ENCODE measurements around the gene ABCD2. TPM values are rescaled to one million over a fixed set of nuclear protein-coding genes. Genes with fewer than 3 reads are reported as not detected.

ABCD2 gene
- polyA plus RNA-seq, 1 experiment: not detected

GRCh38 chr12:39581592-39581991 lies 38.0 kb downstream of the ABCD2 start:
- Histone ChIP-seq H3K4me3 (ENCODE audit: low read depth, low read length) (no peak overlapping the region), H3K27ac (ENCODE audit: low read depth, low read length) (no peak overlapping the region), H3K9me3 (ENCODE audit: control insufficient read depth, insufficient read depth, low read length) (no peaks in the 10 kb centered on the region), H3K27me3 (ENCODE audit: control insufficient read depth, insufficient read depth, low read length) (no peaks in the 10 kb centered on the region)
- TF ChIP-seq CTCF (IDR thresholded peaks at IDR 0.05; ENCODE audit: low read depth, low read length): no peak
- CTCF ChIA-PET: no interaction called here
- DNase-seq (ENCODE audit: low read depth, low spot score): no peak
- POLR2A ChIA-PET: no interaction called here

- ChIA-PET POLR2A (no interaction called here), CTCF (interaction anchor here (0.5 kb wide), 2 partner anchors 460 to 656 kb away, joined by 3 read pairs; no protein-coding TSS in a partner anchor)
- no peak for DNase-seq (ENCODE audit: low read depth, low spot score)
- no peak overlapping the region for H3K4me3 ChIP-seq (ENCODE audit: low read depth, low read length)
- H3K27me3 ChIP-seq (ENCODE audit: control insufficient read depth, insufficient read depth, low read length): no peaks in the 10 kb centered on the region
- no peak for TF ChIP-seq CTCF (IDR thresholded peaks at IDR 0.05; ENCODE audit: low read depth, low read length)
- peaks cover 3% of the 10 kb centered on the region; the same call in 1 of the 2 replicates for H3K9me3 ChIP-seq (ENCODE audit: control insufficient read depth, insufficient read depth, low read length)
- no peak overlapping the region for H3K27ac ChIP-seq (ENCODE audit: low read depth, low read length)
Measured at GRCh38 chr12:39575498-39575875, 44.1 kb downstream of the ABCD2 start.

- H3K4me3 ChIP-seq (ENCODE audit: low read depth, low read length): no peak overlapping the region
- no peak overlapping the region for H3K27ac ChIP-seq (ENCODE audit: low read depth, low read length)
- ChIA-PET POLR2A (no interaction called here), CTCF (interaction anchor here (0.5 to 0.7 kb wide), 2 partner anchors 32 to 656 kb away, joined by 3 read pairs; no protein-coding TSS in a partner anchor)
- no peak for TF ChIP-seq CTCF (IDR thresholded peaks at IDR 0.05; ENCODE audit: low read depth, low read length)
- H3K27me3 ChIP-seq (ENCODE audit: control insufficient read depth, insufficient read depth, low read length): no peaks in the 10 kb centered on the region
- peaks cover 3% of the 10 kb centered on the region; the same call in 1 of the 2 replicates for H3K9me3 ChIP-seq (ENCODE audit: control insufficient read depth, insufficient read depth, low read length)
- DNase-seq (ENCODE audit: low read depth, low spot score): no peak
Measured at GRCh38 chr12:39574785-39575497, 44.7 kb downstream of the ABCD2 start.

GRCh38 chr12:39574378-39574777 lies 45.2 kb downstream of the ABCD2 start:
- Histone ChIP-seq H3K9me3 (ENCODE audit: control insufficient read depth, insufficient read depth, low read length) (peaks cover 5% of the 10 kb centered on the region; the same call in 1 of the 2 replicates), H3K27me3 (ENCODE audit: control insufficient read depth, insufficient read depth, low read length) (no peaks in the 10 kb centered on the region), H3K4me3 (ENCODE audit: low read depth, low read length) (no peak overlapping the region), H3K27ac (ENCODE audit: low read depth, low read length) (no peak overlapping the region)
- POLR2A ChIA-PET: no interaction called here
- TF ChIP-seq CTCF (IDR thresholded peaks at IDR 0.05; ENCODE audit: low read depth, low read length): no peak
- CTCF ChIA-PET: interaction anchor here (0.7 kb wide), 1 partner anchor 33 kb away, joined by 3 read pairs; no protein-coding TSS in a partner anchor
- no peak for DNase-seq (ENCODE audit: low read depth, low spot score)

- ChIA-PET POLR2A (no interaction called here), CTCF (no interaction called here)
- DNase-seq (ENCODE audit: low read depth, low spot score): no peak
- H3K9me3 ChIP-seq (ENCODE audit: control insufficient read depth, insufficient read depth, low read length): peaks cover 9% of the 10 kb centered on the region; the same call in 1 of the 2 replicates
- no peak overlapping the region for H3K27ac ChIP-seq (ENCODE audit: low read depth, low read length)
- H3K27me3 ChIP-seq (ENCODE audit: control insufficient read depth, insufficient read depth, low read length): no peaks in the 10 kb centered on the region
- H3K4me3 ChIP-seq (ENCODE audit: low read depth, low read length): no peak overlapping the region
- TF ChIP-seq CTCF (IDR thresholded peaks at IDR 0.05; ENCODE audit: low read depth, low read length): no peak
Measured at GRCh38 chr12:39573971-39574370, 45.6 kb downstream of the ABCD2 start.

All from AG04450 (cell line).